ENCODE measurements around the gene STRN4. TPM values are rescaled to one million over a fixed set of nuclear protein-coding genes. Genes with fewer than 3 reads are reported as not detected.

The STRN4 gene
- total and polyA plus RNA-seq, 2 donors (not counting 1 experiment from before 2014, with no cell fraction given), result 111 to 112 TPM

DNA sequence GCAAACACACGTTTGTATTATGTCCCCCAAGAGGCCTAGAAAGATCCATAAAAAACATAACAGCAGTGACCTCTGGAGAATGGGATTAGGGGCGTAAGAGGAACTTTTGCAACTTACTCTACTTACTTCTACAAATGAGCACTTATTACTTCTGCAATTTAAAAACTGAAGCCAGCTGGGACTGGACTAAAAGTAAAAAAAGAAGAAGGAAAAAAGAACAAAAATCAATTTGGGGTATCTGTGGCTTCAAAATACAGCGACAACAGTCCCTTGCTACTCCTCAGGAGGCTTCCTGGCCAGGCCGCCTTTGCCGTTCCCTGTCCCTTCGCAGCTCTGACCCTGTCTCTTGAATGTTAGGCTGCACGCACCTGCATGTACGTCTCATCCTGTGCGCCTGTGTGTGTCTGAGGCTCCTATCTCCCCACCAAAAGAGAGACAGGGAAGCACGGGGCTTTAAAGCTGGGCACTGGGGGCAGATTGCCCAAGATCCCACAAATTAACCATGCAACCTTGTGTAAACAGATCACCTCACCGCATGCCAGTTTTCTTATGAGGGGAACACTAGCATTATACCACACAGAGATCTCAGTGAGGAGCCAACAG lies 12.5 kb downstream of the STRN4 start:
- ATAC-seq (ENCODE audit: low read depth) (no peak), DNase-seq (no peak)
- Mint-ChIP-seq H3K27ac (no peak overlapping the region), H3K9me3 (ENCODE audit: insufficient read depth) (no peaks in the 10 kb centered on the region), H3K4me1 (peaks cover 17% of the 10 kb centered on the region), H3K4me3 (no peak overlapping the region), H3K27me3 (no peaks in the 10 kb centered on the region)
- no peak overlapping the region for H3K27ac ChIP-seq (ENCODE audit: low read length in 2 of 2)
- H3K9me3 ChIP-seq (ENCODE audit: control extremely low read depth in 1 of 3, control insufficient read depth in 2 of 3, insufficient read depth in 1 of 3, low read length in 2 of 3), result no peaks in the 10 kb centered on the region
- ChIA-PET CTCF (interaction anchor here (0.6 to 1.6 kb wide), 5 partner anchors 11 to 196 kb away, joined by 3 to 12 read pairs (median 3); no protein-coding TSS in a partner anchor), POLR2A (interaction anchor here (0.6 kb wide), 1 partner anchor 325 kb away, joined by 4 read pairs; no protein-coding TSS in a partner anchor)
- intact Hi-C loops (cut with micrococcal nuclease), result no loop called here
- no peak for TF ChIP-seq EZH2 (IDR thresholded peaks at IDR 0.05; ENCODE audit: borderline replicate concordance, insufficient read depth, low read depth, low read length, poor library complexity, severe bottlenecking)
- TF ChIP-seq, protein P1, sequence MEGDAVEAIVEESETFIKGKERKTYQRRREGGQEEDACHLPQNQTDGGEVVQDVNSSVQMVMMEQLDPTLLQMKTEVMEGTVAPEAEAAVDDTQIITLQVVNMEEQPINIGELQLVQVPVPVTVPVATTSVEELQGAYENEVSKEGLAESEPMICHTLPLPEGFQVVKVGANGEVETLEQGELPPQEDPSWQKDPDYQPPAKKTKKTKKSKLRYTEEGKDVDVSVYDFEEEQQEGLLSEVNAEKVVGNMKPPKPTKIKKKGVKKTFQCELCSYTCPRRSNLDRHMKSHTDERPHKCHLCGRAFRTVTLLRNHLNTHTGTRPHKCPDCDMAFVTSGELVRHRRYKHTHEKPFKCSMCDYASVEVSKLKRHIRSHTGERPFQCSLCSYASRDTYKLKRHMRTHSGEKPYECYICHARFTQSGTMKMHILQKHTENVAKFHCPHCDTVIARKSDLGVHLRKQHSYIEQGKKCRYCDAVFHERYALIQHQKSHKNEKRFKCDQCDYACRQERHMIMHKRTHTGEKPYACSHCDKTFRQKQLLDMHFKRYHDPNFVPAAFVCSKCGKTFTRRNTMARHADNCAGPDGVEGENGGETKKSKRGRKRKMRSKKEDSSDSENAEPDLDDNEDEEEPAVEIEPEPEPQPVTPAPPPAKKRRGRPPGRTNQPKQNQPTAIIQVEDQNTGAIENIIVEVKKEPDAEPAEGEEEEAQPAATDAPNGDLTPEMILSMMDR (IDR thresholded peaks at IDR 0.05), result no peak
- H3K79me2 ChIP-seq (ENCODE audit: control insufficient read depth, insufficient read depth, low read length), result peaks cover 48% of the 10 kb centered on the region
- no peak overlapping the region for H3K4me2 ChIP-seq (replicated peaks; ENCODE audit: low read depth, low read length, poor library complexity, severe bottlenecking)
- H3K4me3 ChIP-seq (ENCODE audit: control extremely low read depth in 1 of 5, extremely low read depth in 1 of 5, insufficient read depth in 1 of 5, low read depth in 2 of 5, low read length in 4 of 5), result no peak overlapping the region
- peaks cover 4 to 80% of the 10 kb centered on the region in 2 experiments for H3K36me3 ChIP-seq (replicated peaks in 1 of 2; ENCODE audit: control extremely low read depth in 1 of 2, control insufficient read depth in 1 of 2, extremely low read depth in 1 of 2, insufficient read depth in 2 of 2, low read length in 1 of 2)
- peaks cover 2 to 3% of the 10 kb centered on the region in 2 donors for H3K4me1 ChIP-seq (ENCODE audit: control insufficient read depth in 2 of 2, insufficient read depth in 2 of 2, low read length in 2 of 2)
- no peak overlapping the region for H2AFZ ChIP-seq (ENCODE audit: insufficient read depth, low read depth, low read length, poor library complexity, severe bottlenecking)
- 96% methylated on average over 7 of the region's 11 CpGs for WGBS (ENCODE audit: insufficient coverage)
- H3K27me3 ChIP-seq (replicated peaks in 1 of 4; ENCODE audit: control extremely low read depth in 1 of 4, control insufficient read depth in 3 of 4, insufficient read depth in 4 of 4, low read length in 3 of 4), result no peaks in the 10 kb centered on the region
- H3K9ac ChIP-seq (ENCODE audit: low read length), result no peak overlapping the region
- H4K20me1 ChIP-seq (ENCODE audit: control insufficient read depth, insufficient read depth, low read length, poor library complexity, severe bottlenecking), result peaks cover 63% of the 10 kb centered on the region

- Mint-ChIP-seq H3K9me3 (ENCODE audit: insufficient read depth) (no peaks in the 10 kb centered on the region), H3K27ac (no peak overlapping the region), H3K4me1 (peaks cover 23% of the 10 kb centered on the region), H3K4me3 (no peak overlapping the region), H3K27me3 (no peaks in the 10 kb centered on the region)
- CTCF ChIA-PET, result interaction anchor here (0.5 to 1.6 kb wide), 4 partner anchors 21 to 211 kb away, joined by 3 to 12 read pairs (median 3); no protein-coding TSS in a partner anchor
- Histone ChIP-seq H2AFZ (ENCODE audit: insufficient read depth, low read depth, low read length, poor library complexity, severe bottlenecking) (no peak overlapping the region), H3K27ac (ENCODE audit: low read length in 2 of 2) (no peak overlapping the region), H3K4me1 (ENCODE audit: control insufficient read depth in 2 of 2, insufficient read depth in 2 of 2, low read length in 2 of 2) (peaks cover 8 to 10% of the 10 kb centered on the region in 2 donors), H3K27me3 (replicated peaks in 1 of 4; ENCODE audit: control extremely low read depth in 1 of 4, control insufficient read depth in 3 of 4, insufficient read depth in 4 of 4, low read length in 3 of 4) (no peaks in the 10 kb centered on the region), H3K79me2 (ENCODE audit: control insufficient read depth, insufficient read depth, low read length) (peaks cover 48% of the 10 kb centered on the region), H4K20me1 (ENCODE audit: control insufficient read depth, insufficient read depth, low read length, poor library complexity, severe bottlenecking) (peaks cover 63% of the 10 kb centered on the region), H3K36me3 (replicated peaks in 1 of 2; ENCODE audit: control extremely low read depth in 1 of 2, control insufficient read depth in 1 of 2, extremely low read depth in 1 of 2, insufficient read depth in 2 of 2, low read length in 1 of 2) (peaks cover 1 to 79% of the 10 kb centered on the region in 2 experiments), H3K9me3 (ENCODE audit: control extremely low read depth in 1 of 3, control insufficient read depth in 2 of 3, insufficient read depth in 1 of 3, low read length in 2 of 3) (no peaks in the 10 kb centered on the region), H3K4me2 (replicated peaks; ENCODE audit: low read depth, low read length, poor library complexity, severe bottlenecking) (no peak overlapping the region), H3K9ac (ENCODE audit: low read length) (no peak overlapping the region), H3K4me3 (ENCODE audit: control extremely low read depth in 1 of 5, extremely low read depth in 1 of 5, insufficient read depth in 1 of 5, low read depth in 2 of 5, low read length in 4 of 5) (no peak overlapping the region)
- no peak for ATAC-seq (ENCODE audit: low read depth)
- POLR2A ChIA-PET, result interaction anchor here (0.6 kb wide), 1 partner anchor 326 kb away, joined by 4 read pairs; no protein-coding TSS in a partner anchor
- no peak for TF ChIP-seq EZH2 (IDR thresholded peaks at IDR 0.05; ENCODE audit: borderline replicate concordance, insufficient read depth, low read depth, low read length, poor library complexity, severe bottlenecking)
- TF ChIP-seq, protein P1 (IDR thresholded peaks at IDR 0.05), result no peak
- WGBS (ENCODE audit: insufficient coverage), result 94% methylated on average over 21 of the region's 23 CpGs
- no peak for DNase-seq
- intact Hi-C loops (cut with micrococcal nuclease), result no loop called here
Observed at GRCh38 chr19:46732966-46733689, 13.1 kb downstream of the STRN4 start.
